GM12878 (cell line): Measurements from ENCODE around the gene CNGB1. TPM values are rescaled to one million over a fixed set of nuclear protein-coding genes. Genes with fewer than 3 reads are reported as not detected.

Experiments
- ATAC-seq: fragments of 200-7000 bp; cut with Tn5 transposase; 3 replicates; pipeline ENCODE4 v1.9.1; 2020; ENCODE audit warnings: mild to moderate bottlenecking, moderate library complexity
- BruUV-seq: library from RNA; stranded (reverse); fragments of 400-500 nt; replicated peaks from 2 replicates; lab custom pipeline; 2021; lab: Mats Ljungman, UMichigan
- CTCF ChIA-PET: fragments of 300-600 bp; sonication (Branson Sonifier 250); formaldehyde crosslinking; extraction: SDS; loops from one replicate; lab custom pipeline; 2021; ENCODE audit warnings: inconsistent platforms; lab: Yijun Ruan, JAX
- POLR2A ChIA-PET: fragments of 350-600 bp; formaldehyde crosslinking; extraction: SDS; loops from one replicate; lab custom pipeline; 2021; ENCODE audit warnings: inconsistent platforms; lab: Charles Lee
- RAD21 ChIA-PET: fragments of 300-600 bp; sonication (Branson Sonifier 250); formaldehyde crosslinking; loops from one replicate; lab custom pipeline; 2023; ENCODE audit warnings: antibody characterized with exemption; ENCODE audit not compliant: unreplicated experiment; lab: Charles Lee
- SMC1A ChIA-PET: fragments of 300-600 bp; sonication (Branson Sonifier 250); formaldehyde crosslinking; loops from one replicate; lab custom pipeline; 2023; ENCODE audit not compliant: unreplicated experiment, uncharacterized antibody; lab: Charles Lee
- DNase-seq: peaks from one replicate; pipeline ENCODE4 v3.0.0-alpha.2; 2011; ENCODE audit warnings: low read depth, low spot score
- FAIRE-seq: peaks from 3 replicates; lab custom pipeline; 2011; peaks lifted over from hg19 to GRCh38; lab: Jason Lieb, UNC
- H2AFZ ChIP-seq: 2 replicates; pipeline ENCODE4 v1.6.0; 2011; ENCODE audit warnings: low read depth, low read length, control low read depth; ENCODE audit not compliant: control insufficient read depth
- H3K27ac ChIP-seq: 2 replicates; pipeline ENCODE4 v1.5.1; 2011; ENCODE audit warnings: control low read depth; ENCODE audit not compliant: control insufficient read depth, insufficient read depth
- H3K27me3 ChIP-seq, 2 experiments: replicated peaks in 1 of 2; 2 replicates each; pipeline versions ENCODE4 v1.6.0 to v1.6.1; 2011; ENCODE audit warnings: low read length in 1 of 2; ENCODE audit not compliant: control insufficient read depth in 2 of 2, insufficient read depth in 2 of 2
- H3K36me3 ChIP-seq, 2 experiments: 2 replicates each; pipeline ENCODE4 v1.5.1; 2011; ENCODE audit warnings: low read length in 1 of 2; ENCODE audit not compliant: control insufficient read depth in 2 of 2, insufficient read depth in 2 of 2
- H3K4me1 ChIP-seq: 2 replicates; pipeline ENCODE4 v1.6.1; 2011; ENCODE audit warnings: mild to moderate bottlenecking, low read length, moderate library complexity, mixed read lengths; ENCODE audit not compliant: control insufficient read depth, insufficient read depth
- H3K4me2 ChIP-seq: 2 replicates; pipeline ENCODE4 v1.6.0; 2011; ENCODE audit warnings: control low read depth; ENCODE audit not compliant: control insufficient read depth, insufficient read depth
- H3K4me3 ChIP-seq: fragments of 200-600 bp; sonication (generic); 2 replicates; pipeline ENCODE4 v1.5.1; 2016
- H3K79me2 ChIP-seq: 2 replicates; pipeline ENCODE4 v1.6.0; 2011; ENCODE audit warnings: low read length; ENCODE audit not compliant: control insufficient read depth, insufficient read depth
- H3K9ac ChIP-seq: 2 replicates; pipeline ENCODE4 v1.8.0; 2011; ENCODE audit warnings: low read length, control low read depth, mixed read lengths; ENCODE audit not compliant: control insufficient read depth, insufficient read depth
- H3K9me3 ChIP-seq: replicated peaks from 3 replicates; pipeline ENCODE4 v1.5.1; 2011; ENCODE audit warnings: mild to moderate bottlenecking, low read length; ENCODE audit not compliant: control insufficient read depth, insufficient read depth
- H4K20me1 ChIP-seq: 2 replicates; pipeline ENCODE4 v1.6.0; 2011; ENCODE audit not compliant: control insufficient read depth, insufficient read depth
- ATF7 ChIP-seq: fragments of 450-650 bp; IDR thresholded peaks from 2 replicates; pipeline ENCODE4 v1.6.1; 2016; ENCODE audit warnings: low read depth, mild to moderate bottlenecking
- E2F4 ChIP-seq: IDR thresholded peaks from 2 replicates; pipeline ENCODE4 v1.6.1; 2012; ENCODE audit warnings: low read depth, low read length, improper control_type of control experiment
- E2F8 ChIP-seq: fragments of 450-650 bp; IDR thresholded peaks from 2 replicates; pipeline ENCODE4 v1.6.1; 2018; ENCODE audit warnings: mild to moderate bottlenecking, low read depth, moderate library complexity; ENCODE audit not compliant: partially characterized antibody
- IRF3 ChIP-seq: fragments of 450-650 bp; IDR thresholded peaks from 2 replicates; pipeline ENCODE4 v1.6.1; 2014; ENCODE audit warnings: mild to moderate bottlenecking
- IRF4 ChIP-seq: IDR thresholded peaks from 2 replicates; pipeline ENCODE4 v1.6.1; 2011; ENCODE audit warnings: low read depth, low read length
- LARP7 ChIP-seq: fragments of 450-650 bp; IDR thresholded peaks from 2 replicates; pipeline ENCODE4 v1.6.1; 2017; ENCODE audit warnings: mild to moderate bottlenecking
- NFIC ChIP-seq: IDR thresholded peaks from 2 replicates; pipeline ENCODE4 v1.6.1; 2012; ENCODE audit warnings: low read depth, mild to moderate bottlenecking, inconsistent platforms, low read length, moderate library complexity
- NFYB ChIP-seq: IDR thresholded peaks from 2 replicates; pipeline ENCODE4 v1.6.1; 2011; ENCODE audit warnings: low read depth, mild to moderate bottlenecking, low read length, improper control_type of control experiment, moderate library complexity; ENCODE audit not compliant: insufficient read depth
- PAX5 ChIP-seq: IDR thresholded peaks from 2 replicates; pipeline ENCODE4 v1.6.1; 2011; ENCODE audit warnings: low read depth, low read length, borderline replicate concordance
- RBBP5 ChIP-seq: fragments of 200-600 bp; sonication (generic); conservative IDR thresholded peaks from 2 replicates; pipeline ENCODE4 v1.6.1; 2016
- RCOR1 ChIP-seq: conservative IDR thresholded peaks from 2 replicates; pipeline ENCODE4 v1.6.1; 2012; ENCODE audit warnings: low read depth, low read length, improper control_type of control experiment
- RELA ChIP-seq: fragments of 450-650 bp; IDR thresholded peaks from 2 replicates; pipeline ENCODE4 v1.8.0; 2014; ENCODE audit warnings: borderline replicate concordance; ENCODE audit not compliant: partially characterized antibody
- WRNIP1 ChIP-seq: IDR thresholded peaks from 2 replicates; pipeline ENCODE4 v1.6.1; 2011; ENCODE audit warnings: low read depth, low read length, improper control_type of control experiment, borderline replicate concordance
- YBX1 ChIP-seq: fragments of 450-650 bp; IDR thresholded peaks from 2 replicates; pipeline ENCODE4 v1.6.1; 2016; ENCODE audit warnings: antibody characterized with exemption
- ZNF207 ChIP-seq: fragments of 450-650 bp; IDR thresholded peaks from 2 replicates; pipeline ENCODE4 v1.6.1; 2014; ENCODE audit warnings: antibody characterized with exemption, mild to moderate bottlenecking, borderline replicate concordance
- ZNF217 ChIP-seq: fragments of 450-650 bp; IDR thresholded peaks from 2 replicates; pipeline ENCODE4 v1.6.1; 2017; ENCODE audit warnings: antibody characterized with exemption, mild to moderate bottlenecking
- WGBS: methylation state at CpG from one replicate; pipeline ENCODE4 v1.1.6; 2016; ENCODE audit warnings: low lambda C conversion rate; ENCODE audit not compliant: insufficient replicate concordance, insufficient coverage; ENCODE audit errors: missing lambda C conversion rate; 5-methylcytosine and 5-hydroxymethylcytosine counted together
- in situ Hi-C: fragments of 300-500 bp; cut with MboI; formaldehyde crosslinking; loops from 9 replicates; pipeline ENCODE4 v1.14.3; 2018; ENCODE audit warnings: mixed read lengths
- intact Hi-C: fragments of 100-400 bp; cut with micrococcal nuclease; formaldehyde crosslinking; loops from one replicate; pipeline ENCODE4 v1.14.2; 2022; ENCODE audit not compliant: unreplicated experiment
- polyA plus RNA-seq, 11 experiments: library from polyadenylated mRNA; depleted of rRNA in 4 of 11; unstranded in 6 of 11; stranded (reverse) in 5 of 11; fragments of >200 nt; fragmentation: Nextera tagmentation in 4 of 11; fragmentation: Illumina TruSeq in 1 of 11; extraction: Ambion mirVana in 4 of 11; extraction: Trizol in 1 of 11; gene quantifications; 1 replicate in 1 of 11; 2 replicates in 10 of 11; pipeline versions ENCODE4 v1.2.1 to v1.2.3, GENCODE V29; 2011 to 2016; ENCODE audit warnings: inconsistent platforms in 2 of 11, missing spikeins in 2 of 11, low read depth in 1 of 11
- total RNA-seq, 4 experiments: library from RNA; depleted of rRNA in 3 of 4; stranded (reverse); fragments of >200 nt in 3 of 4; fragmentation: Illumina TruSeq in 1 of 4; extraction: Trizol in 1 of 4; gene quantifications; 2 replicates each; pipeline versions ENCODE4 v1.2.1 to v1.2.3, GENCODE V29; 2013 to 2021

The CNGB1 gene
- total and polyA plus RNA-seq, 10 of the 15 experiments (the other 5 are each of a cell fraction or from before 2014, with no cell fraction given): 0.03 TPM; not detected in 9

- intact Hi-C loops (no loop called here), in situ Hi-C loops (no loop called here)
- POLR2A ChIA-PET: interaction anchor here (0.5 kb wide), 1 partner anchor 39 kb away, joined by 3 read pairs; no protein-coding TSS in a partner anchor
- H3K9me3 ChIP-seq: no peaks in the 10 kb centered on the region
- RAD21 ChIA-PET: no interaction called here
- DNase-seq (no peak), FAIRE-seq (no peak), ATAC-seq (no peak)
- H3K4me2 ChIP-seq: no peak overlapping the region
- H3K27me3 ChIP-seq: no peaks in the 10 kb centered on the region
- no peak overlapping the region for H2AFZ ChIP-seq
- no peaks in the 10 kb centered on the region for H4K20me1 ChIP-seq
- BruUV-seq: no TSS peak
- CTCF ChIA-PET: interaction anchor here (0.6 kb wide), 1 partner anchor 111 kb away, joined by 3 read pairs; no protein-coding TSS in a partner anchor
- no peaks in the 10 kb centered on the region for H3K79me2 ChIP-seq
- TF ChIP-seq RBBP5: no peak
- no peak for TF ChIP-seq RCOR1
- TF ChIP-seq PAX5: no peak
- TF ChIP-seq YBX1: no peak
- TF ChIP-seq NFYB: no peak
- no peak for TF ChIP-seq NFIC
- TF ChIP-seq E2F4: no peak
- no peak for TF ChIP-seq IRF3
- TF ChIP-seq LARP7: no peak
- TF ChIP-seq E2F8: no peak
- no peak for TF ChIP-seq RELA
- no peak for TF ChIP-seq ZNF207
- TF ChIP-seq ZNF217: no peak
- TF ChIP-seq IRF4: no peak
- no peak for TF ChIP-seq WRNIP1
- no peak for TF ChIP-seq ATF7
- H3K4me1 ChIP-seq: peaks cover 2% of the 10 kb centered on the region
- no peak overlapping the region for H3K9ac ChIP-seq
- no peak overlapping the region for H3K27ac ChIP-seq
- SMC1A ChIA-PET: no interaction called here
- 79% methylated on average over 5 of the region's 5 CpGs for WGBS
- no peak overlapping the region for H3K4me3 ChIP-seq
- no peaks in the 10 kb centered on the region; a peak in 1 of 4 replicates for H3K36me3 ChIP-seq
These were observed 23.0 kb upstream of the CNGB1 start for GRCh38 chr16:57993897-57994296.
